ENCODE data around the gene TNFRSF12A.
"Not testable (repeated sequence)": the region's sequence is repeated elsewhere in the genome, so short reads cannot be mapped to it uniquely, and the experiment has no call there.

Gene TNFRSF12A

GRCh38 chr16:3051494-3051893, 31.3 kb downstream of the TNFRSF12A start:
- peak in 1 of 2 donors; percentile 44 for DNase-seq

GRCh38 chr16:3052571-3053329, 32.6 kb downstream of the TNFRSF12A start:
- DNase-seq = not testable (repeated sequence)

DNA sequence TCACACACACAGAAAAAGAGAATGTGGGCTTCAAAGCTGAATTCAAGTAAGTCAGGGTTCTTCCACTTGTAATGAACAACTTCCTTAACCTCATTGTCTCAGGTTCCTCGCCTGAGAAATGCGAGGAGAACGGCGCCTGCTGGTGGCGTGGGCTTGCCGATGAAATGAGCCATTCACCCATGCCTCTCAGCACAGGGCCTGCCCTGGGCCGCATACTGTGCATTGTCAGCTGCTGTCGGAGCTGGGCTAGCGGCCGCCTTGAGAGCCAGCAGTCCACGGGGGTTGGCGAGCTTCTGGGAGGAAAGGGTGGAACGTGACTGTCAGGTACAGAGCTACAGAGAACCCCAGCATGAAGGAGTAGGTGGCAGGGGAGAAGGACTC, 33.2 kb downstream of the TNFRSF12A start:
- DNase-seq = not testable (repeated sequence)

GRCh38 chr16:3054965-3055733, 35.0 kb downstream of the TNFRSF12A start:
- DNase-seq = no peak

DNA sequence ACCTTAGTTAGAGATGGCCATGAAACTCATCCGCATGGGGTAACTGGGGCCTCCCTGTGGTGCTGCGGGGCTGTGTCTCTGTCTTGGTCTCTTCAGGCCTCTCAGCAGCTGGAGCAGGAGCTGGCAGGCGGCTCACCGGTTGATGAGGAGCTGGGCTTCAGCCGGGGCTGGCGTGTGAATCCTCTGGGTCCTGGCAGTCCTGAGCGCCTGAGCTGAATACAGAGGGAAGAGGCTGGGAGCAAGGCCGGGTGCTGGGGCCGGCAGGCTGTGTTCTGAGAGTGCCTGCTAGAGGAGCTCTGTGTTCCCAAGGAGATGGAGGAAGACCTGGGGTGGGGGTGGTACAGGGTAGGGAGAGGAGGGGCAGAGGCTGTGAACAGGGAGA, 35.6 kb downstream of the TNFRSF12A start:
- DNase-seq = not testable (repeated sequence)

DNA sequence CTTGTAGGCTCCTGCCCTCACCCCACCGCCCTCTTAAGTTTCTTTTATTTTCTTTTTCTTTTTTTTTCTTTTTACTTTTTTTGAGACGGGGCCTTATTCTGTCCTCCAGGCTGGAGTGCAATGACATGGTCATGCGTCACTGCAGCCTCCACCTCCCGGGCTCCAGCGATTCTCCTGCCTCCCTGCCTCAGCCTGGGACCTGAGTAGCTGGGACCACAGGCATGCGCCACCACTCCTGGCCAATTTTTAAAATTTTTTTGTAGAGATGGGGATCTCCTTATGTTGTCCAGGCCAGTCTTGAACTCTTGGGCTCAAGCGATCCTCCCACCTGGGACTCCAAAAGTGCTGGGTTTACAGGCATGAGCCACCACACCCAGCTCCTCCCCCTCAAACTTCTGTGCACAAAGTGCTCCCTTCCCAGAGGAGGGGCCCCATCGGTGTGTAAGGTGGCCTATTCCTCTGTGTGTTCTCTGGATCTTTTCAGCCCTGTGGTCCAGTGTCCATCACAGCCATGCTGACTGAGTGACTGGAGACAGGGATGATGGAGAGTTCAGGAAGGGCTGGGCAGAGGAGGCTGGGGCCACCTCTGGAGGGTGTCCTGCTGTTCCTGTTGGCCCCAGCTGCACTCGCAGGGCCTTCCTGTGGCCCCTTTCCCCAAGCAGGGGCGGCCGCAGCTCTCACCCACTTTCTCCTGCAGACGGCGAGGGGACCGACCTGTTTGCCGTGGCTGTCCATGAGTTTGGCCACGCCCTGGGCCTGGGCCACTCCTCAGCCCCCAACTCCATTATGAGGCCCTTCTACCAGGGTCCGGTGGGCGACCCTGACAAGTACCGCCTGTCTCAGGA, 36.4 kb downstream of the TNFRSF12A start:
- no peak for DNase-seq

- DNase-seq = no peak
Observed at GRCh38 chr16:3057181-3058138, 37.3 kb downstream of the TNFRSF12A start.

- peak; percentile 49 to 64 for DNase-seq
Observed at GRCh38 chr16:3058139-3059030, 38.2 kb downstream of the TNFRSF12A start.

DNA sequence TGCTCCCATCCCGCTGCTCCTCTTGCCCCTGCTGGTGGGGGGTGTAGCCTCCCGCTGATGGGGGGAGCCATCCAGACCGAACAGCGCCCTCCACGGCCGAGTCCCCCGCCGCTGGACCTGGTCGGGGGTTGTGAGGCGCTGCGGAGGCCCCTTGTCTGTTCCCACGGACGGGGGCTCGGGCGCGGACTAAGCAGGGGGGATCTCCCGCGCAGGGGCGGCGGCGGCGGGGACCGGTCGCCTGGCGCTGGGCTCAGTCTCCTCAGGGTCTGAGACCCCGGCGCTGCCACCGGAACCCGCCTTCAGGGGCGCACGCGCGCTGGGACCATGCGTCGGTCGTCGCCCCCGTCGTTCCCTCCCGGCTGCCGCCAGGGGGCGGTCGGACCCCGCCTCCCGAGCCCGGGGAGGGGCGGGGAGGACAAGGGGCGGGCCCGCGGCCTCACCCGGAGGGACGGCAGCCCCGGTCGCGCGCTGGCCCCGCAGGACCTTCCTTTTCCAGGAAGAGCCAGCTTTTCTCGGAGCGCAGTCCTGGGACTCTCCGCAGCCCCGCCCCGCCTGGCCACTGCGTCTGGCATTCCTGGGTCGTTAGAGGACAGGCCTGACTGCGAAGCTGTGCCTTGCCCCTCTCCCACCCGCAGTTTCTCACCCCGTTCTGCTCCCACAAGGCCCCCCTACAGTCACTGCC, 39.0 kb downstream of the TNFRSF12A start:
- DNase-seq = peak; percentile 88 to 93

GRCh38 chr16:3059723-3060242, 39.6 kb downstream of the TNFRSF12A start:
- no peak for DNase-seq

DNA sequence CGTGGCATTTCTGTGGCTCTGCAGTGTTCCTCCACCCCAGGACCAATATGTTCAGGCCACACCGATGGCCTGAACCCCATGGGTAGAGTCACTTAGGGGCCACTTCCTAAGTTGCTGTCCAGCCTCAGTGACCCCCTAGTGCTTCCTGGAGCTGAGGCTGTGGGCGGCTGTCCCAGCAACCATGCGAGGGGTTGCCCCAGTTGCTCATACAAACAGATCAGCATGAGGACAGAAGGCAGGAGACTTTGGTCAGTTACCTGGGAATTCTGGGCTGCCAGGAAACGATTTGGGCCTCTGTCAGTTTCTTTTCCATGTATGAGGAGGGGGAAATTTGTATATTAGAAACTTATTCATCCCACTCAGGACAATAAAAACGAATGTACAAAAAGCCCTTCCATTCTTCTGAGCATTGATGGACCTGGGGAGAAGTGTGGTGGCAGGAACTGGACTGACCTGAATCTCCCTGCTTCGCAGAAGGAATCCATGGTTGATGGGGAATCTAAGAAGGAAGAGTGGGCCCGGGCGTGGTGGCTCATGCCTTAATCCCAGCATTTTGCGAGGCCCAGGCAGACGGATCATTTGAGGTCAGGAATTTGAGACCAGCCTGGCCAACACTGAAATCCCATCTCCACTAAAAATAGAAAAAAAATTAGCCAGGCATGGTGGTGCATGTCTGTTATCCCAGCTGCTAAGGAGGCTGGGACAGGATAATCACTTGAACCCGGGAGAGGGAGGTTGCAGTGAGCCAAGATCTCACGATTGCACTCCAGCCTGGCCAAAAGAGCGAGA, 40.4 kb downstream of the TNFRSF12A start:
- no peak for DNase-seq

DNA sequence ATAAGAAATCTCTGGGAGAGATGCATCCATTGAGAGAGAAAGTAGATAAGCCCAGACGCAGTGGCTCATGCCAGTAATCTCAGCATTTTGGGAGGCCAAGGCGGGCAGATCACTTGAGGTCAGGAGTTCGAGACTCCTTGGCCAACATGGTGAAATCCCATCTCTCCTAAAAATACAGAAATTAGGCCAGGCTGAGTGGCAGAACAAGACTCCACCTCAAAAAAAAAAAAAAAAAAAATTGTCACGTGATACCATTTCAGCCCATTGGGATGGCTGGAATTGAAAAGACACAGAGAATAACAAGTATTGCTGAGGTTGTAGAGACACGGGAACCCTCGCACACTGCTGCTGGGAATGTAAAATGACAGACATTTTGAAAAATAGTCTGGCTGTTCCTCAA, 42.4 kb downstream of the TNFRSF12A start:
- no peak for DNase-seq

GRCh38 chr16:3063625-3064386, 43.6 kb downstream of the TNFRSF12A start:
- DNase-seq = no peak

- DNase-seq = peak; percentile 70 to 88
Observed at GRCh38 chr16:3065069-3065741, 45.0 kb downstream of the TNFRSF12A start, which contains the start of gene IL32. TSS of gene IL32 (plus strand) at chr16:3065640. CDS start at chr16:3065812, 172 bp downstream.

DNA sequence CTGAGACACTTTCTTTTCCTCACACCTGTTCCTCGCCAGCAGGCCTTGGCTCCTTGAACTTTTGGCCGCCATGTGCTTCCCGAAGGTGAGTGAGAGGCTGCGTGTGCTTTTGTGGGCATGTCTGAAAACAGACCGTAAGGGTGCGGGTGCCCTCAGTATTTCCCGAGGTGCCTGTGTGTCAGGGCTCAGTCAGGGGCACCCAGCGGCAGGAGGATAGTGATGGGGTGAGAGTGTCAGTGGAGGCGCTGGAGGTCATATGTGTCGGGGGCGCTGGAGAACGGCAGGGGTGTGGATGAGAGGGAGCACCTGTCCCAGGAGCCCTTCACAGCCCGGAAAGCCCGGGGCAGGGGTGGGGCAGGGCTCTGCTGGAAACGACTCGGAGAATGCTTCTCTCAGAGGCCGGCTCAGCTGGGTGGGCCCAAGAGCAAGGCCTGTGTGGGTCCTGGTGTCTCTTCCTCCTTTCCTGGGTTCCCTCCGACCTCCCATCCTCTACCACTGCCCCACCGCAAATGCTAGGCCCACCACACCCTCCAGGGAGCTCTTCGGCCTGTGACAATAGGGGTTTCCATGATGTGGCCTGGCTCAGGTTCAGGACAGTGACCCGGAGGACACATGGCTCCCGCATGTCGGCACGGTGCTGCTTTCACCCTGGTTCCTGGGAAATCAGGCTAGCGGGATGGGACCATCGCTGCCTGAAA, 45.7 kb downstream of the TNFRSF12A start:
- peak in 1 of 2 donors; percentile 47 for DNase-seq

DNA sequence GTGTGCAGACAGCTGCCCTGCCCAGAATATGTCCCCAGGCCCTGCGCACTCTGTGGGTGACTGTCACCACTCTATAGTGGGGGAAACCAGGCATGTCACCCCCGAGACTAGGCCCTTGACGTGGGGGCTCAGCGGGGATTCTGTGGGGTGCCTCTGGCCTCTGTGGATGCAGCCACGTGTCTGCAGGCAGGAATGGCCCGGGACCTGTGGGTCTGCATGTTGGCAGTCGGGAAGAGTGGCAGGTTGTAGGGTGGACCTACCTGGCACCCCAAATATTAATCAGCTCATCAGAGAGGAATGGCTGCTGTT, 46.2 kb downstream of the TNFRSF12A start:
- DNase-seq = no peak

GRCh38 chr16:3068487-3068886, 48.3 kb downstream of the TNFRSF12A start:
- peak in 1 of 2 donors; percentile 55 for DNase-seq

All from CD4-positive, alpha-beta T cell treated with Interferon alpha-2 for 1 hour (primary cell).